ENCODE data around the gene MMP15.

DNA sequence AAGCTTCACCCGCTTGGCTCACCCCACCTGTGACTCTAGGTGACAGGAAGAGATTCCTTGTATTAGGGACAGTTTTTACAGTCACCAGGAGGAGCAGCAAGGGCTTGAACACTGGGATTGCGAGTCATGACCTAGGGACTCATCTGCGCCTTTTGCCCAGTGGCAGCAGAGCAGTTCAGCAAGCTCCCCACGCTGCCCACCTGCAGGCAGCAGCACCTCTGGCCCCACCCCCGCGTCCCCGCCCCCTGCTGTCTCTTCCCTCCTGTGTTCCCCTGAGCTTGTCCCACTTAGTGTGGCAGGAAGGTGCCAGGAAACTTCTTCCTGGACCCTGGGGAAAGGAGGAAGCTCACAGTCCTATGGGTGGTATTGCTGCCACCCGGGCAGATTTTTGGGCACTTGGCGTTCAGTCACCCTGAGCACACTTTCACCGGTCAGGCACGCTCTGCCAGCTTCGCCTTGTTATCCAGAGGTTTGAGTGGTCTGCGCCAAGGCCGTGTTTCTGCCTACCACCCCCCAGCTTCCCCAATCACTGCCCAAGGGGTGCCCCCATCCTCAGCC is 8.7 kb downstream of the MMP15 start:
- TF ChIP-seq, protein P1, sequence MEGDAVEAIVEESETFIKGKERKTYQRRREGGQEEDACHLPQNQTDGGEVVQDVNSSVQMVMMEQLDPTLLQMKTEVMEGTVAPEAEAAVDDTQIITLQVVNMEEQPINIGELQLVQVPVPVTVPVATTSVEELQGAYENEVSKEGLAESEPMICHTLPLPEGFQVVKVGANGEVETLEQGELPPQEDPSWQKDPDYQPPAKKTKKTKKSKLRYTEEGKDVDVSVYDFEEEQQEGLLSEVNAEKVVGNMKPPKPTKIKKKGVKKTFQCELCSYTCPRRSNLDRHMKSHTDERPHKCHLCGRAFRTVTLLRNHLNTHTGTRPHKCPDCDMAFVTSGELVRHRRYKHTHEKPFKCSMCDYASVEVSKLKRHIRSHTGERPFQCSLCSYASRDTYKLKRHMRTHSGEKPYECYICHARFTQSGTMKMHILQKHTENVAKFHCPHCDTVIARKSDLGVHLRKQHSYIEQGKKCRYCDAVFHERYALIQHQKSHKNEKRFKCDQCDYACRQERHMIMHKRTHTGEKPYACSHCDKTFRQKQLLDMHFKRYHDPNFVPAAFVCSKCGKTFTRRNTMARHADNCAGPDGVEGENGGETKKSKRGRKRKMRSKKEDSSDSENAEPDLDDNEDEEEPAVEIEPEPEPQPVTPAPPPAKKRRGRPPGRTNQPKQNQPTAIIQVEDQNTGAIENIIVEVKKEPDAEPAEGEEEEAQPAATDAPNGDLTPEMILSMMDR (IDR thresholded peaks at IDR 0.05; ENCODE audit: low read depth, low read length, missing input control) = no peak
- TF ChIP-seq, protein P2, sequence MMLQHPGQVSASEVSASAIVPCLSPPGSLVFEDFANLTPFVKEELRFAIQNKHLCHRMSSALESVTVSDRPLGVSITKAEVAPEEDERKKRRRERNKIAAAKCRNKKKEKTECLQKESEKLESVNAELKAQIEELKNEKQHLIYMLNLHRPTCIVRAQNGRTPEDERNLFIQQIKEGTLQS (IDR thresholded peaks at IDR 0.05) = no peak
- TF ChIP-seq TAF1 (conservative IDR thresholded peaks at IDR 0.05) = no peak
- TF ChIP-seq EGR1 (IDR thresholded peaks at IDR 0.05; ENCODE audit: low read depth in 2 of 2) = no peak
- no peak for TF ChIP-seq RAD21 (IDR thresholded peaks at IDR 0.05)
- TF ChIP-seq, protein P3, sequence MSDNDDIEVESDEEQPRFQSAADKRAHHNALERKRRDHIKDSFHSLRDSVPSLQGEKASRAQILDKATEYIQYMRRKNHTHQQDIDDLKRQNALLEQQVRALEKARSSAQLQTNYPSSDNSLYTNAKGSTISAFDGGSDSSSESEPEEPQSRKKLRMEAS (IDR thresholded peaks at IDR 0.05) = no peak
- no peak for TF ChIP-seq NR2F2 (IDR thresholded peaks at IDR 0.05)
- TF ChIP-seq SP1 (IDR thresholded peaks at IDR 0.05) = no peak
- TF ChIP-seq, protein P4, sequence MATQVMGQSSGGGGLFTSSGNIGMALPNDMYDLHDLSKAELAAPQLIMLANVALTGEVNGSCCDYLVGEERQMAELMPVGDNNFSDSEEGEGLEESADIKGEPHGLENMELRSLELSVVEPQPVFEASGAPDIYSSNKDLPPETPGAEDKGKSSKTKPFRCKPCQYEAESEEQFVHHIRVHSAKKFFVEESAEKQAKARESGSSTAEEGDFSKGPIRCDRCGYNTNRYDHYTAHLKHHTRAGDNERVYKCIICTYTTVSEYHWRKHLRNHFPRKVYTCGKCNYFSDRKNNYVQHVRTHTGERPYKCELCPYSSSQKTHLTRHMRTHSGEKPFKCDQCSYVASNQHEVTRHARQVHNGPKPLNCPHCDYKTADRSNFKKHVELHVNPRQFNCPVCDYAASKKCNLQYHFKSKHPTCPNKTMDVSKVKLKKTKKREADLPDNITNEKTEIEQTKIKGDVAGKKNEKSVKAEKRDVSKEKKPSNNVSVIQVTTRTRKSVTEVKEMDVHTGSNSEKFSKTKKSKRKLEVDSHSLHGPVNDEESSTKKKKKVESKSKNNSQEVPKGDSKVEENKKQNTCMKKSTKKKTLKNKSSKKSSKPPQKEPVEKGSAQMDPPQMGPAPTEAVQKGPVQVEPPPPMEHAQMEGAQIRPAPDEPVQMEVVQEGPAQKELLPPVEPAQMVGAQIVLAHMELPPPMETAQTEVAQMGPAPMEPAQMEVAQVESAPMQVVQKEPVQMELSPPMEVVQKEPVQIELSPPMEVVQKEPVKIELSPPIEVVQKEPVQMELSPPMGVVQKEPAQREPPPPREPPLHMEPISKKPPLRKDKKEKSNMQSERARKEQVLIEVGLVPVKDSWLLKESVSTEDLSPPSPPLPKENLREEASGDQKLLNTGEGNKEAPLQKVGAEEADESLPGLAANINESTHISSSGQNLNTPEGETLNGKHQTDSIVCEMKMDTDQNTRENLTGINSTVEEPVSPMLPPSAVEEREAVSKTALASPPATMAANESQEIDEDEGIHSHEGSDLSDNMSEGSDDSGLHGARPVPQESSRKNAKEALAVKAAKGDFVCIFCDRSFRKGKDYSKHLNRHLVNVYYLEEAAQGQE (IDR thresholded peaks at IDR 0.05) = no peak
- TF ChIP-seq RXRA (IDR thresholded peaks at IDR 0.05) = no peak
- no peak for TF ChIP-seq YY1 (IDR thresholded peaks at IDR 0.05)
- no peak for TF ChIP-seq FOXA2 (IDR thresholded peaks at IDR 0.05)
- no peak for TF ChIP-seq GABPA (IDR thresholded peaks at IDR 0.05 in 1 of 2, conservative IDR thresholded peaks at IDR 0.05 in 1 of 2)
- TF ChIP-seq, protein P5, sequence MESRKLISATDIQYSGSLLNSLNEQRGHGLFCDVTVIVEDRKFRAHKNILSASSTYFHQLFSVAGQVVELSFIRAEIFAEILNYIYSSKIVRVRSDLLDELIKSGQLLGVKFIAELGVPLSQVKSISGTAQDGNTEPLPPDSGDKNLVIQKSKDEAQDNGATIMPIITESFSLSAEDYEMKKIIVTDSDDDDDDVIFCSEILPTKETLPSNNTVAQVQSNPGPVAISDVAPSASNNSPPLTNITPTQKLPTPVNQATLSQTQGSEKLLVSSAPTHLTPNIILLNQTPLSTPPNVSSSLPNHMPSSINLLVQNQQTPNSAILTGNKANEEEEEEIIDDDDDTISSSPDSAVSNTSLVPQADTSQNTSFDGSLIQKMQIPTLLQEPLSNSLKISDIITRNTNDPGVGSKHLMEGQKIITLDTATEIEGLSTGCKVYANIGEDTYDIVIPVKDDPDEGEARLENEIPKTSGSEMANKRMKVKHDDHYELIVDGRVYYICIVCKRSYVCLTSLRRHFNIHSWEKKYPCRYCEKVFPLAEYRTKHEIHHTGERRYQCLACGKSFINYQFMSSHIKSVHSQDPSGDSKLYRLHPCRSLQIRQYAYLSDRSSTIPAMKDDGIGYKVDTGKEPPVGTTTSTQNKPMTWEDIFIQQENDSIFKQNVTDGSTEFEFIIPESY (IDR thresholded peaks at IDR 0.05) = no peak

All from liver (tissue), 3 donors.